Naive thymus-derived CD8-positive, alpha-beta T cell (primary cell): ENCODE results near the gene NKAIN2. TPM values are rescaled to one million over a fixed set of nuclear protein-coding genes. Genes with fewer than 3 reads are reported as not detected.

ENCODE experiments used
- ATAC-seq, 2 donors: fragments of 150-1000 bp; cut with Tn5 transposase in 1 of 2; sonication (Bioruptor Pico), chemical (Tn5 transposase) in 1 of 2; 1 replicate in 1 of 2; 2 replicates in 1 of 2; pipeline ENCODE4 v1.10.0; 2021; ENCODE audit warnings: mild to moderate bottlenecking in 2 of 2, moderate library complexity in 2 of 2
- POLR2A ChIA-PET: fragments of 350-600 bp; sonication (Branson Sonifier 250); formaldehyde crosslinking; loops from one replicate; lab custom pipeline; 2021; ENCODE audit warnings: antibody characterized with exemption; lab: Charles Lee
- DNase-seq, 10 donors: peaks; one replicate each; pipeline versions ENCODE4 v3.0.0 to v3.0.0-alpha.2; 2020 to 2022
- H3K27ac Mint-ChIP-seq, 10 donors: one replicate each; pipeline ENCODE4 v1.8.0; 2020 to 2022; ENCODE audit warnings: mild to moderate bottlenecking in 10 of 10, mixed read lengths in 10 of 10, moderate library complexity in 4 of 10, inconsistent platforms in 1 of 10
- H3K27me3 Mint-ChIP-seq, 5 donors: one replicate each; pipeline ENCODE4 v1.8.0; 2021 to 2022; ENCODE audit warnings: mixed read lengths in 5 of 5
- H3K36me3 Mint-ChIP-seq, 3 donors: one replicate each; pipeline ENCODE4 v1.8.0; 2020 to 2022; ENCODE audit warnings: mixed read lengths in 3 of 3, mild to moderate bottlenecking in 2 of 3, inconsistent platforms in 1 of 3
- H3K4me1 Mint-ChIP-seq, 4 donors: one replicate each; pipeline ENCODE4 v1.8.0; 2021 to 2022; ENCODE audit warnings: mixed read lengths in 4 of 4
- H3K4me3 Mint-ChIP-seq, 10 donors: one replicate each; pipeline ENCODE4 v1.8.0; 2020 to 2022; ENCODE audit warnings: mild to moderate bottlenecking in 10 of 10, mixed read lengths in 10 of 10, moderate library complexity in 6 of 10, inconsistent platforms in 1 of 10
- H3K9me3 Mint-ChIP-seq, 9 donors: one replicate each; pipeline ENCODE4 v1.8.0; 2020 to 2022; ENCODE audit warnings: mixed read lengths in 9 of 9, mild to moderate bottlenecking in 3 of 9, inconsistent platforms in 1 of 9, moderate library complexity in 1 of 9
- polyA plus RNA-seq, 3 donors: library from polyadenylated mRNA; unstranded; fragments of 300-500 nt; fragmentation: Illumina TruSeq; gene quantifications; one replicate each; pipeline ENCODE4 v1.2.3, GENCODE V29; 2021
- total RNA-seq, 8 experiments: library from RNA in 2 of 8; stranded (reverse) in 2 of 8; gene quantifications; one replicate each; pipeline ENCODE4 v1.2.3 and lab custom pipeline; 2021 to 2026

Gene NKAIN2
- total and polyA plus RNA-seq, 5 experiments from 2014 or later, result not detected

GRCh38 chr6:124036384-124036783, 232.7 kb downstream of the NKAIN2 start:
- ATAC-seq (no peak), DNase-seq (no peak)
- H3K27me3 Mint-ChIP-seq, result no peaks in the 10 kb centered on the region
- POLR2A ChIA-PET, result no interaction called here
- peaks cover 0 to 7% (median 2%) of the 10 kb centered on the region in 9 donors for H3K9me3 Mint-ChIP-seq
- no peaks in the 10 kb centered on the region for H3K36me3 Mint-ChIP-seq
- no peaks in the 10 kb centered on the region for H3K4me1 Mint-ChIP-seq
- H3K27ac Mint-ChIP-seq, result no peak overlapping the region
- no peak overlapping the region for H3K4me3 Mint-ChIP-seq

GRCh38 chr6:124040655-124041054, 237.0 kb downstream of the NKAIN2 start:
- Mint-ChIP-seq H3K27me3 (no peaks in the 10 kb centered on the region), H3K27ac (no peak overlapping the region), H3K36me3 (no peaks in the 10 kb centered on the region), H3K4me3 (no peak overlapping the region), H3K4me1 (no peaks in the 10 kb centered on the region), H3K9me3 (peaks cover 0 to 9% (median 2%) of the 10 kb centered on the region in 9 donors)
- ATAC-seq (no peak), DNase-seq (no peak)
- POLR2A ChIA-PET, result no interaction called here

GRCh38 chr6:124052120-124052519, 248.5 kb downstream of the NKAIN2 start:
- POLR2A ChIA-PET, result no interaction called here
- H3K36me3 Mint-ChIP-seq, result no peaks in the 10 kb centered on the region
- DNase-seq (no peak), ATAC-seq (no peak)
- H3K4me3 Mint-ChIP-seq, result no peak overlapping the region
- peaks cover 0 to 7% (median 0%) of the 10 kb centered on the region in 9 donors for H3K9me3 Mint-ChIP-seq
- no peaks in the 10 kb centered on the region for H3K4me1 Mint-ChIP-seq
- no peaks in the 10 kb centered on the region for H3K27me3 Mint-ChIP-seq
- H3K27ac Mint-ChIP-seq, result no peak overlapping the region

GRCh38 chr6:124053315-124053714, 249.7 kb downstream of the NKAIN2 start:
- Mint-ChIP-seq H3K4me3 (no peak overlapping the region), H3K36me3 (no peaks in the 10 kb centered on the region), H3K27ac (no peak overlapping the region), H3K27me3 (no peaks in the 10 kb centered on the region), H3K4me1 (no peaks in the 10 kb centered on the region), H3K9me3 (peaks cover 0 to 7% (median 0%) of the 10 kb centered on the region in 9 donors)
- POLR2A ChIA-PET, result no interaction called here
- DNase-seq (no peak), ATAC-seq (no peak)

GRCh38 chr6:124054034-124054433, 250.4 kb downstream of the NKAIN2 start:
- Mint-ChIP-seq H3K9me3 (peaks cover 0 to 7% (median 0%) of the 10 kb centered on the region in 9 donors), H3K4me1 (no peaks in the 10 kb centered on the region), H3K36me3 (no peaks in the 10 kb centered on the region), H3K4me3 (no peak overlapping the region), H3K27me3 (no peaks in the 10 kb centered on the region), H3K27ac (no peak overlapping the region)
- POLR2A ChIA-PET, result no interaction called here
- ATAC-seq, result no peak
- DNase-seq, result no peak

- Mint-ChIP-seq H3K36me3 (no peaks in the 10 kb centered on the region), H3K9me3 (peaks cover 0 to 13% (median 0%) of the 10 kb centered on the region in 9 donors), H3K4me1 (no peaks in the 10 kb centered on the region), H3K27ac (no peak overlapping the region), H3K4me3 (no peak overlapping the region), H3K27me3 (no peaks in the 10 kb centered on the region)
- POLR2A ChIA-PET, result no interaction called here
- DNase-seq (no peak), ATAC-seq (no peak)
Observed at GRCh38 chr6:124055395-124055794, 251.7 kb downstream of the NKAIN2 start.

- no peak overlapping the region for H3K4me3 Mint-ChIP-seq
- H3K27ac Mint-ChIP-seq, result no peak overlapping the region
- H3K4me1 Mint-ChIP-seq, result no peaks in the 10 kb centered on the region
- no peaks in the 10 kb centered on the region for H3K36me3 Mint-ChIP-seq
- no peaks in the 10 kb centered on the region for H3K27me3 Mint-ChIP-seq
- H3K9me3 Mint-ChIP-seq, result peaks cover 0 to 13% (median 0%) of the 10 kb centered on the region in 9 donors
- POLR2A ChIA-PET, result no interaction called here
- no peak for DNase-seq
- ATAC-seq, result no peak
Observed at GRCh38 chr6:124055963-124056362, 252.3 kb downstream of the NKAIN2 start.

- peaks cover 0 to 13% (median 0%) of the 10 kb centered on the region in 9 donors for H3K9me3 Mint-ChIP-seq
- H3K4me3 Mint-ChIP-seq, result no peak overlapping the region
- ATAC-seq (no peak), DNase-seq (no peak)
- H3K27me3 Mint-ChIP-seq, result no peaks in the 10 kb centered on the region
- no peaks in the 10 kb centered on the region for H3K36me3 Mint-ChIP-seq
- H3K4me1 Mint-ChIP-seq, result no peaks in the 10 kb centered on the region
- H3K27ac Mint-ChIP-seq, result no peak overlapping the region
- POLR2A ChIA-PET, result no interaction called here
Observed at GRCh38 chr6:124056407-124057334, 253.0 kb downstream of the NKAIN2 start.

- Mint-ChIP-seq H3K27ac (no peak overlapping the region), H3K4me3 (no peak overlapping the region), H3K4me1 (no peaks in the 10 kb centered on the region), H3K36me3 (no peaks in the 10 kb centered on the region), H3K27me3 (no peaks in the 10 kb centered on the region), H3K9me3 (peaks cover 0 to 7% (median 0%) of the 10 kb centered on the region in 9 donors)
- POLR2A ChIA-PET, result no interaction called here
- ATAC-seq (no peak), DNase-seq (no peak)
Observed at GRCh38 chr6:124057461-124057860, 253.8 kb downstream of the NKAIN2 start.

- Mint-ChIP-seq H3K27ac (no peak overlapping the region), H3K4me3 (no peak overlapping the region), H3K4me1 (no peaks in the 10 kb centered on the region)
Observed at GRCh38 chr6:124064317-124065113, 260.9 kb downstream of the NKAIN2 start.

GRCh38 chr6:124066269-124066668, 262.6 kb downstream of the NKAIN2 start:
- POLR2A ChIA-PET, result no interaction called here
- DNase-seq (no peak), ATAC-seq (no peak)
- Mint-ChIP-seq H3K4me1 (no peaks in the 10 kb centered on the region), H3K9me3 (peaks cover 0 to 9% (median 0%) of the 10 kb centered on the region in 9 donors), H3K4me3 (no peak overlapping the region), H3K27me3 (no peaks in the 10 kb centered on the region), H3K36me3 (no peaks in the 10 kb centered on the region), H3K27ac (no peak overlapping the region)

More at GRCh38 chr6:124064317-124065113, 260.9 kb downstream of the NKAIN2 start:
- Mint-ChIP-seq H3K36me3 (no peaks in the 10 kb centered on the region), H3K27me3 (no peaks in the 10 kb centered on the region), H3K9me3 (peaks cover 0 to 11% (median 0%) of the 10 kb centered on the region in 9 donors)
- ATAC-seq (no peak), DNase-seq (no peak)
- POLR2A ChIA-PET, result no interaction called here

GRCh38 chr6:124066946-124067552, 263.4 kb downstream of the NKAIN2 start:
- H3K27ac Mint-ChIP-seq, result no peak overlapping the region
- ATAC-seq, result no peak
- POLR2A ChIA-PET, result no interaction called here

More at GRCh38 chr6:124066946-124067552, 263.4 kb downstream of the NKAIN2 start:
- Mint-ChIP-seq H3K27me3 (no peaks in the 10 kb centered on the region), H3K9me3 (peaks cover 0 to 15% (median 0%) of the 10 kb centered on the region in 9 donors), H3K4me3 (no peak overlapping the region), H3K36me3 (no peaks in the 10 kb centered on the region), H3K4me1 (no peaks in the 10 kb centered on the region)
- DNase-seq, result no peak
